ENCODE measurements around the gene SLC12A4.
"Not testable (repeated sequence)": the region's sequence is repeated elsewhere in the genome, so short reads cannot be mapped to it uniquely, and the experiment has no call there.

Gene SLC12A4

GRCh38 chr16:67968400-67969253 is at the start of gene SLC12A4:
Gene SLC12A4, minus strand, starts transcription at chr16:67968637. Its CDS starts 84 bp downstream, at chr16:67968553.
- DNase-seq = peak; percentile 71 to 88 (median 81)

GRCh38 chr16:68015681-68016080 is 47.2 kb upstream of the SLC12A4 start, which contains the start of gene DPEP2NB:
Gene DPEP2NB, minus strand, starts transcription at chr16:68015911. Its CDS starts 141 bp downstream, at chr16:68015770.
- no peak for DNase-seq

DNA sequence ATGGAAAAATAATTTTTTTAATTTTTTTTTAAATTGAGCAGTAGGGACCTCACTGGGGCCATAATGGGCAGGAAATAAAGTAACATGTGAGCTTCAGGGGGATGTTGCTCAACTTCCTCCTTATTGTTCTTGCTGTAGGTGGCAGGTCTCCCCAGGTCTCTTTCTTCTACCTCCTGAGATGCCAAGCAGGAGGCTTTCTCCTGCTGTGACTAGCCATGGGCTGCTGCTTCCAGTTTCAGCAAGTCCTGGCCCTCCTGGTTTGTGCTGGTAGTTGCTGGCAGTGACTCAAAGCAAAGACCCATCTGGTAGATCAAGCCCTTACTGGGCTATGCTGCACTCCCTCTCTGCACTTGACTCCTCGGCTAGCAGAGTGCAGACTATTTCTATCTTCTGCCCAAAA is 45.0 kb upstream of the SLC12A4 start:
- DNase-seq = peak in 1 of 6 experiments; percentile 10

GRCh38 chr16:68009872-68010271 is 41.4 kb upstream of the SLC12A4 start:
- not testable (repeated sequence) for DNase-seq

- no peak for DNase-seq
Observed at GRCh38 chr16:68009157-68009735, 40.8 kb upstream of the SLC12A4 start.

DNA sequence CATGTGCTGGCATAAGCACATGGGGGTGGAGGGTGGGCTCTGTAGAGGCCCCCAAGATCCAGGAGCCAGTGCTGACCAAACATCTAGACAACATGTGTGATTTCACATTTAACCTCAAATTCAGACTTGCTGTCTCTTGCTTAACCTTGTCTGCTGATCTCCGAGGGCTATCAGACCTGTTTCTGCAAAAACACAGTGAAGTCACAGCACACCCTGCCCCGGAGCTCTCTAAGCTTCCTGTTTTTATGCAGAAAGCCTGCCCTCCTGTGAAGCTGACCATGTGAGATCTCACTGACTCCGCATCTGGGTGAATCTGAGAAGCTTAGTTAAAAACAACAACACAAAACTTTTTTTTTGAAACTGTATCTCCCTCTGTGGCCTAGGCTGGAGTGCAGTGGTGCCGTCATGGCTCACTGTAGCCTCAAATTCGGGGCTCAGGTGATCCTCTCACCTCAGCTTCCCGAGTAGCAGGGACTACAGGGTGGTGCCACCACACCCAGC is 37.4 kb upstream of the SLC12A4 start:
- DNase-seq = peak in 4 of 6 experiments; percentile 19 to 83 (median 74)

GRCh38 chr16:68005211-68005610 is 36.8 kb upstream of the SLC12A4 start:
- no peak for DNase-seq

- DNase-seq = no peak
Observed at GRCh38 chr16:68003031-68003430, 34.6 kb upstream of the SLC12A4 start.

DNA sequence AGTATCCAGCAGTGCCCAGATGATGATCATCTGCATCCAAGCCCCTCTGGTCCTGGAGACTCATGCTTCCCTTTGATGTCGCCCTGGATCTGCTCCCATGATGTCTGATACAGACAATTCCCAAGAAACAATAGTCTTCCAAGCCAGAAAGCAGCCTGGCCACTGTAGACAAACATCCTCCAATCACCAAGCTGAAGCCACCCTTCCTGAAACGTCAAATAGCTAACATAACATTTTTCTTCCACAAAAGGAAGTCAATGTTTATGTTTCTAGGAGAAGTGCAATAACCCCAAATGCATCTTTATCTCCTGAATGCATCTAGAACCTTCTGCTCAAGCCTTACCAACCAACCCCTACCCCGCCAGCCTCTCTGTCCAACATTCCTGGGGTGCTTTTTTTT is 32.0 kb upstream of the SLC12A4 start:
- DNase-seq = peak in 3 of 6 experiments; percentile 43 to 48 (median 47)

DNA sequence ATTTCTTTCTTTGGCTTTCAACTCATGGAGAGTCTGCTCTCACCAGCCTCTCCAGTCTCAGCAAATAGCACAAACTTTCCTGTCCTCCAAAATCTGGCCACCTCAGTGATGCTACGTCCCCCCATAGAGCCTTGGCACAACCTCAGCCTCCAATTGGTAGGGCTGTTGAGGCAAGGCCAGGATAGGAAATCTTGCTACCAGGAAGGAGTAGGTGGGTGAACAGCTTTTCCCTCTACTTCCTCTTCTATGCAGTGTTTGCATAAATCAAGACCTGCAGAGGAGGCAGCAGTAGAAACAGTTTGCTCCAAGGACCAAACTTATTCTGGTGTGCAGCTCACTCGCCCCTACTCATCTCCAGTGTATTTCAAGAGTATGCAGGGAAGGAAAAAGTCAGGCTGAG is 31.5 kb upstream of the SLC12A4 start:
- DNase-seq = peak in 1 of 6 experiments; percentile 42

DNA sequence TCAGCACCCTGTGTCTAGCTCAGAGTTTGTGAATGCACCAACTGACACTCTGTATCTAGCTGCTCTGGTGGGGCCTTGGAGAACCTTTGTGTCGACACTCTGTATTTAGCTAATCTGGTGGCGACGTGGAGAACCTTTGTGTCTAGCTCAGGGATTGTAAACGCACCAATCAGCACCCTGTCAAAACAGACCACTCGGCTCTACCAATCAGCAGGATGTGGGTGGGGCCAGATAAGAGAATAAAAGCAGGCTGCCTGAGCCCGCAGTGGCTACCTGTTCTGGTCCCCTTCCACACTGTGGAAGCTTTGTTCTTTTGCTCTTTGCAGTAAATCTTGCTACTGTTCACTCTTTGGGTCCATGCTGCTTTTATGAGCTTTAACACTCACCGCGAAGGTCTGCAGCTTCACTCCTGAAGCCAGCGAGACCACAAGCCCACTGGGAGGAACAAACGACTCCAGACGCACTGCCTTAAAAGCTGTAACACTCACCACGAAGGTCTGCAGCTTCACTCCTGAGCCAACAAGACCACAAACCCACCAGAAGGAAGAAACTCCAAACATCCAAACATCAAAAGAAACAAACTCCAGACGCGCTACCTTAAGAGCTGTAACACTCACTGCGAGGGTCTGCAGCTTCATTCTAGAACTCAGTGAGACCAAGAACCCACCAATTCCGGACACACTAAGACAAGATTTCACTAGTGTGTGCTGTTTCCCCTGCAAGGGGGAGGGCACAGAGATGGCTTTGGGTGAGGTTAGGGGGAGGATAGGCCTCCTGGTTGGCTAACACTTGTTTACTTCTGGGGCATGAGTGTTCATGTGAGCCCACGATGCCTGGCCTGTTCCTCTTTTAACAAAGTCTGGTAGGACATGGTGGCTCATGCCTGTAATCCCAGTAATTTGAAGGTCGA is 30.6 kb upstream of the SLC12A4 start, which contains the start of gene DPEP2:
Gene DPEP2, minus strand, starts transcription at position 706 of the 910 bp plus-strand sequence. CDS start 6,272 bp downstream, outside the sequence.
- DNase-seq = peak; percentile 27 to 80 (median 56)

DNA sequence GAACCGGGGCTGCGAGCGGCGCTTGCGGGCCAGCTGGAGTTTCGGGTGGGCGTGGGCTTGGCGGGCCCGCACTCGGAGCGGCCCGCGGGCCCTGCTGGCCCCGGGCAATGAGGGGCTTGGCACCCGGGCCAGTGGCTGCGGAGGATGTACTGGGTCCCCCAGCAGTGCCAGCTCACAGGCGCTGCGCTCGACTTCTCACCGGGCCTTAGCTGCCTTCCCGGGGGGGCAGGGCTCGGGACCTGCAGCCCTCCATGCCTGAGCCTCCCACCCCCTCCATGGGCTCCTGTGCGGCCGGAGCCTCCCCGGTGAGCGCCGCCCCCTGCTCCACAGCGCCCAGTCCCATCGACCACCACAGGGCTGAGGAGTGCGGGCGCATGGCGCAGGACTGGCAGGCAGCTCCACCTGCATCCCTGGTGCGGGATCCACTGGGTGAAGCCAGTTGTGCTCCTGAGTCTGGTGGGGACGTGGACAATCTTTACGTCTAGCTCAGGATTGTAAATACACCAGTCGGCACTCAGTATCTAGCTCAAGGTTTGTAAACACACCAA is 29.9 kb upstream of the SLC12A4 start:
- not testable (repeated sequence) for DNase-seq

GRCh38 chr16:67996666-67997065 is 28.2 kb upstream of the SLC12A4 start:
- no peak for DNase-seq

DNA sequence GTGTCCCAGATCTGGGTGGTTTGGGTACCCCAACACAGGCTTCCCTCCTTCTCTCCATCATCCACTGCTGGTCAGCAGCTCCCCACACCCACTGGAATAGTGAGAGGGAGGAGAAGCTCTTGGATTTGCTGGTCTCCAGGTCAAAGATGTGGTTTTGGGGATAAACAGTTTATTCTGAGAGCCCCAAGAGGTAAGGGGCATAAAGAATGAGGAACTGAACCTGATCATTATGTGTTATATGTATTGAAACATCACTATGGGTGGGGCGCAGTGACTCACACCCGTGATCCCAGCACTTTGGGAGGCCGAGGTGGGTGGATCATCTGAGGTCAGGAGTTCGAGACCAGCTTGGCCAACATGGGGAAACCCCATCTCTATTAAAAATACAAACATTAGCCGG is 27.0 kb upstream of the SLC12A4 start:
- DNase-seq = no peak

- DNase-seq = peak in 1 of 6 experiments; percentile 40
Observed at GRCh38 chr16:67994040-67994408, 25.6 kb upstream of the SLC12A4 start.

DNA sequence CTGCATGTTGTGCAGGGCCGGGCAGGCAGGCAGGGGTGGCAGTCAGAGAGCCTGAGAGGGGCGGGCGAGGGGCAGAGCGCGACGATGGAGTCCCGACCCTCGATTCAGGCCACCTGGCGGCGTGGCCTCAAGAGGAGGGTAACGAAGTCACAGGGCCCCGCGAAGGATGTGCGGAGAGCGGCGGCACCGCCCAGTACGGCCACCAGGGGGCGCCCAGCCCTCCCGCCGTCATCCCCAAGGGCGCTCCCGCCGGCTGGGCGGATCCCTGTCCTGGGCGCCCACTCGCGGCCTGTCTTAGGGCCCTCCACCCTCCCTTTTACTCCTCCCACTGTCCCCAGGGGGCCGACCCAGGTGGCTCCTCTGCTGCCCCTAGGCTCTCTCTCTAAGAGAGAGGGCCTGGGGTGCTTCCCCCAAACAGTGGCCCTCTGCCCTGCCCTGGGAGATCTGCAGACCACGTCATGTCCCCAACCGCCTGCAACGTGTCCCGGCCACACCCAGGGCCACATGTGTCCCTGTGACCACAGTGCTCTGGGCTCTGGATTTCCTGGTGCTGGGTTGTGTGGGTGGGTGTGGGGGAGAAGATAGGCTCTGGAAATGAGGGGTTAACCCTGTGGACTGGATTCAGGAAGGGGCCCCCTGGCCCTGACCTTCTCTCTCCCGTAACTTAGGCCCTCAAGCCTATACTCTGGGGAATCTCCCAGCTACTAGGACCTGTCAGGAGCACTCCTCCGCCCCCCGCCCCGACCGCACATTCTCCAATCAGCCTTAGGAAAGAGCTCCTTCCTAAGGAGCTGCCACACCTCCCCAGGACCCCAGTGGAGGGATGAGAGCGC is 25.0 kb upstream of the SLC12A4 start:
- DNase-seq = peak; percentile 62 to 84 (median 74)

- DNase-seq = no peak
Observed at GRCh38 chr16:67992661-67993206, 24.3 kb upstream of the SLC12A4 start.

DNA sequence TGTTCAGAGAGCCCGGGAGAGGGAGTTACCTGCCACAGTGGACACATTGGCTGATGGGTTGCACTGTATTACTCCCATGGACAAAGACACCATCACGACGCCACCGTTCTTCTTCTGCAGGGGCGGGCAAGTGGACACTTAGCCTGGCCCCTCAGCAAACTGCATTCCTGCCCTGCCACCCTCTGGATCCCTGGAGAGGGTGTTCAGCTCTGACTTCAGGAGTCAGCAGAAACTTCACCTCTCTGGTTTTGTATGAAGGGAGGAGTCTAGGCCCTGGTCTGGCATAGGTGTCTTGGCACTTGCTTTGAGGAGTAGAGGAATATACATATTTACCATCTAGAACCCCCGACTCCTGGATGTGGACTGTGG is 21.6 kb upstream of the SLC12A4 start:
- no peak for DNase-seq

GRCh38 chr16:67989322-67990017 is 21.0 kb upstream of the SLC12A4 start:
- no peak for DNase-seq

DNA sequence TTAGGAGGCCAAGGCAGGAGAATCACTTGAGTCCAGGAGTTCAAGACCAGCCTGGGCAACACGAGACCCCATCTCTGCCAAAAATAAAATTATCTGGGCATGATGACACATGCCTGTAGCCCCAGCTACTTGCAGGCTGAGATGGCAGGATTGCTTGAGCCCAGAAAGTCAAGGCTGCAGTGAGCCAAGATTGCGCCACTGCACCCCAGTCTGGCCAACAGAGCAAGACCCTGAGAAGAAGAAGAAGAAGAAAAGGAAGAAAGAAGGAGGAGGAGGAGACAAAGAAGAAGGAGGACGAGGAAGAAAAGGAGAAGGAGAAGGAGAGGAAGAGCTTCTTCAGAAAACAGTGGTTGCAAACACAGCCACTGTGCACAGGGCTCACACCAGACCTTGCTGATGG is 20.2 kb upstream of the SLC12A4 start:
- no peak for DNase-seq

All from stimulated activated naive CD4-positive, alpha-beta T cell (primary cell).